Endodermal cell (in vitro differentiated cells): ENCODE data around the gene PPP2R3A. TPM values are rescaled to one million over a fixed set of nuclear protein-coding genes. Genes with fewer than 3 reads are reported as not detected.

ENCODE experiments used
- DNase-seq: peaks from one replicate; pipeline ENCODE4 v3.0.0-alpha.2; 2017
- H3K27ac ChIP-seq: 2 replicates; pipeline ENCODE4 v1.5.1; 2013; ENCODE audit warnings: mild to moderate bottlenecking, low read depth, low read length, moderate library complexity
- H3K27me3 ChIP-seq: 2 replicates; pipeline ENCODE4 v1.6.1; 2013; ENCODE audit warnings: mild to moderate bottlenecking, low read length, moderate library complexity; ENCODE audit not compliant: insufficient read depth, control insufficient read depth, poor library complexity, severe bottlenecking
- H3K36me3 ChIP-seq: 2 replicates; pipeline ENCODE4 v1.7.0; 2013; ENCODE audit warnings: mild to moderate bottlenecking, low read length, moderate library complexity; ENCODE audit not compliant: control insufficient read depth, insufficient read depth
- H3K4me1 ChIP-seq: one replicate; pipeline ENCODE4 v1.7.0; 2013; ENCODE audit warnings: low read length; ENCODE audit not compliant: control insufficient read depth, insufficient read depth
- H3K4me3 ChIP-seq: 2 replicates; pipeline ENCODE4 v1.5.1; 2013; ENCODE audit warnings: mild to moderate bottlenecking, low read length, moderate library complexity
- H3K9ac ChIP-seq: 2 replicates; pipeline ENCODE4 v1.6.1; 2013; ENCODE audit warnings: mild to moderate bottlenecking, low read length, moderate library complexity; ENCODE audit not compliant: poor library complexity, severe bottlenecking; ENCODE audit errors: extremely low read depth
- H3K9me3 ChIP-seq: 2 replicates; pipeline ENCODE4 v1.6.1; 2013; ENCODE audit warnings: mild to moderate bottlenecking, low read length, moderate library complexity; ENCODE audit not compliant: control insufficient read depth
- H3K27ac Mint-ChIP-seq: 2 replicates; pipeline ENCODE4 v1.8.0; 2020; ENCODE audit warnings: mixed read lengths
- H3K27me3 Mint-ChIP-seq: 2 replicates; pipeline ENCODE4 v1.8.0; 2021; ENCODE audit warnings: mild to moderate bottlenecking, mixed read lengths; ENCODE audit not compliant: insufficient read depth
- H3K36me3 Mint-ChIP-seq: 2 replicates; pipeline ENCODE4 v1.8.0; 2020; ENCODE audit warnings: low read depth, mixed read lengths
- H3K4me1 Mint-ChIP-seq: 2 replicates; pipeline ENCODE4 v1.8.0; 2020; ENCODE audit warnings: mixed read lengths
- H3K4me3 Mint-ChIP-seq: 2 replicates; pipeline ENCODE4 v1.8.0; 2020; ENCODE audit warnings: mild to moderate bottlenecking, moderate library complexity, mixed read lengths
- H3K9me3 Mint-ChIP-seq: 2 replicates; pipeline ENCODE4 v1.8.0; 2020; ENCODE audit warnings: mild to moderate bottlenecking, mixed read lengths
- CTCF ChIP-seq: fragments of 200-600 bp; sonication (generic); conservative IDR thresholded peaks from 2 replicates; pipeline ENCODE4 v1.5.0; 2021; ENCODE audit warnings: antibody characterized with exemption, mild to moderate bottlenecking
- WGBS, 2 experiments: methylation state at CpG; one replicate each; pipeline versions ENCODE4 v1.1.5 to v1.1.7; 2013; ENCODE audit warnings: missing lambda C conversion rate in 2 of 2, mixed read lengths in 1 of 2; ENCODE audit not compliant: insufficient coverage in 1 of 2, insufficient read length in 1 of 2; 5-methylcytosine and 5-hydroxymethylcytosine counted together
- total RNA-seq, 2 donors: library from RNA; stranded (reverse); fragmentation: NEBNext Ultra II Directional in 1 of 2; extraction: Animal tissue kit (Norgen Biotek cat#: 25700) in 1 of 2; gene quantifications; 2 replicates in 1 of 2; 3 replicates in 1 of 2; pipeline ENCODE4 v1.2.1, GENCODE V29; 2021

PPP2R3A gene
- total RNA-seq, 2 donors from 2014 or later: 12.5 to 16.5 TPM

DNA sequence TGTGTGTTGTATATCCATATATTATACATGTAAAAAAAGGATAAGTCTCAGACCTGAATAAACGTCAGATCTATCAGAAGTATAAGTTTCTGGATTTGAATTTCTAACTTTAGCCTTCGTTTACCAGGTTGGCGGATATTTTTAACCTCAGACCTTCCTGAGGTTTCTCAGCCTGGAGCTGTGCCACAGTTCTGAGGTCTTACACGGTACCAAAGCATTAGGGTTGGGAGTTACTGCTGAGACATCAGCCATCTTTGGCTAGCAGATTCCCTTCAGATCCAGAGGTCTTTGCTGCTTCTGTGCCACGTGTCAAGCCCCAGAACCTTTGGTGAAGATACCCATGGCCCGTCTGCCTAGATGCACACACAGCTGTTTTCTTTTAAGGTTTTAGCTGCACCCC is 84.7 kb downstream of the PPP2R3A start:
- Histone ChIP-seq H3K4me3 (no peak overlapping the region), H3K9ac (no peak overlapping the region), H3K36me3 (peaks cover 2% of the 10 kb centered on the region), H3K4me1 (no peaks in the 10 kb centered on the region), H3K27ac (no peak overlapping the region), H3K27me3 (no peaks in the 10 kb centered on the region), H3K9me3 (no peaks in the 10 kb centered on the region)
- no peak overlapping the region for H3K27ac Mint-ChIP-seq
- no peaks in the 10 kb centered on the region for H3K9me3 Mint-ChIP-seq
- H3K36me3 Mint-ChIP-seq: peaks cover 30% of the 10 kb centered on the region
- H3K4me1 Mint-ChIP-seq: peaks cover 6% of the 10 kb centered on the region
- WGBS, 2 experiments: 79 to 84% methylated on average over 5 to 6 of the region's 6 CpGs
- no peaks in the 10 kb centered on the region for H3K27me3 Mint-ChIP-seq
- DNase-seq: no peak
- no peak for TF ChIP-seq CTCF
- no peak overlapping the region for H3K4me3 Mint-ChIP-seq

DNA sequence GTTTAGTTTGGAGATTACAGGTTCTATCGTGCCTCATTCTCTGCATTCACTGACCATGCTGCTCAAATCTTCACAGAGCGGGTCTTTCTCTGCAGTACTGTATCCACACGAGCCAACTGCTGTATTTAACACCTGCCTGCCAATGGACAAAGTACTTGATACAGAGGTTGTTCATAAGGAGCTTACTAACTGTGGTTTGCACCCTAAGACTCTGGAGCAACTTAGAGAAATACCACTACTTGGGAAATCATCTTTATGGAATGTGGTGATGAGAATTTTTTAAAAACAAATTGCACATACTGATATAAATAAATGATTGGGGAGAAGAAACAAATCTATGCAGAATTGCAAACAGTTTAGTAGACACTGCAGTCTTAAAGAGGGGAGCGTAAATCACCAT is 90.0 kb downstream of the PPP2R3A start:
- Histone ChIP-seq H3K36me3 (peaks cover 3% of the 10 kb centered on the region), H3K4me3 (no peak overlapping the region), H3K9ac (no peak overlapping the region), H3K27ac (no peak overlapping the region), H3K27me3 (no peaks in the 10 kb centered on the region), H3K9me3 (peaks cover 10% of the 10 kb centered on the region), H3K4me1 (no peaks in the 10 kb centered on the region)
- no peaks in the 10 kb centered on the region for H3K9me3 Mint-ChIP-seq
- no peak for TF ChIP-seq CTCF
- no peak for DNase-seq
- peaks cover 17% of the 10 kb centered on the region for H3K36me3 Mint-ChIP-seq
- no peaks in the 10 kb centered on the region for H3K27me3 Mint-ChIP-seq
- H3K27ac Mint-ChIP-seq: no peak overlapping the region
- H3K4me3 Mint-ChIP-seq: no peak overlapping the region
- H3K4me1 Mint-ChIP-seq: peaks cover 10% of the 10 kb centered on the region
- 70 to 82% methylated on average over 2 to 4 of the region's 4 CpGs for WGBS, 2 experiments

GRCh38 chr3:136067211-136067610 is 101.7 kb downstream of the PPP2R3A start:
- DNase-seq: no peak
- Histone ChIP-seq H3K27ac (no peak overlapping the region), H3K4me3 (no peak overlapping the region), H3K36me3 (no peaks in the 10 kb centered on the region), H3K4me1 (no peaks in the 10 kb centered on the region), H3K27me3 (no peaks in the 10 kb centered on the region), H3K9me3 (peaks cover 2% of the 10 kb centered on the region), H3K9ac (no peak overlapping the region)
- Mint-ChIP-seq H3K9me3 (peaks cover 6% of the 10 kb centered on the region), H3K36me3 (peaks cover 9% of the 10 kb centered on the region), H3K4me3 (no peak overlapping the region), H3K27me3 (no peaks in the 10 kb centered on the region), H3K4me1 (peaks cover 10% of the 10 kb centered on the region), H3K27ac (no peak overlapping the region)
- 93 to 96% methylated on average over 2 of the region's 2 CpGs for WGBS, 2 experiments
- no peak for TF ChIP-seq CTCF
